PFSK-1 (cell line): ENCODE results near the gene NRG3.

Experiments used
- FOXP2 ChIP-seq: optimal IDR thresholded peaks from 2 replicates; pipeline ENCODE3; 2011; ENCODE audit warnings: borderline replicate concordance, control low read depth, inconsistent platforms; ENCODE audit not compliant: insufficient read depth; ENCODE audit errors: extremely low read length, extremely low read depth
- POLR2AphosphoS5 ChIP-seq: IDR thresholded peaks from 2 replicates; pipeline ENCODE4 v1.6.1; 2012; ENCODE audit warnings: low read depth, mild to moderate bottlenecking, control low read depth, low read length, moderate library complexity

- TF ChIP-seq FOXP2 (no peak), POLR2AphosphoS5 (no peak)
Measured at GRCh38 chr10:82910301-82910700, 1035.3 kb downstream of the NRG3 start.
